Common myeloid progenitor, CD34-positive (primary cell): Measurements from ENCODE around the gene GARIN1A.
"Not testable (repeated sequence)": the region's sequence is repeated elsewhere in the genome, so short reads cannot be mapped to it uniquely, and the experiment has no call there.

Source experiments
- CTCF ChIA-PET: fragments of 350-600 bp; sonication (Branson Sonifier 250); formaldehyde crosslinking; loops from one replicate; lab custom pipeline; 2021; ENCODE audit warnings: antibody characterized with exemption; lab: Charles Lee
- POLR2A ChIA-PET: fragments of 350-600 bp; sonication (Branson Sonifier 250); formaldehyde crosslinking; loops from one replicate; lab custom pipeline; 2021; ENCODE audit warnings: antibody characterized with exemption; lab: Charles Lee
- DNase-seq, 3 donors: peaks; one replicate each; pipeline versions ENCODE4 v3.0.0 to v3.0.0-alpha.2; 2013
- H3K27ac ChIP-seq, 2 experiments: 1 replicate in 1 of 2; 2 replicates in 1 of 2; pipeline ENCODE4 v1.7.0; 2013; ENCODE audit warnings: inconsistent platforms in 2 of 2, low read length in 2 of 2, mild to moderate bottlenecking in 2 of 2, low read depth in 1 of 2, moderate library complexity in 1 of 2; ENCODE audit not compliant: severe bottlenecking in 2 of 2, insufficient read depth in 1 of 2, poor library complexity in 1 of 2
- H3K27me3 ChIP-seq, 5 experiments: replicated peaks in 2 of 5; 1 replicate in 3 of 5; 2 replicates in 2 of 5; pipeline versions ENCODE4 v1.6.1 to v1.7.0; 2013; ENCODE audit warnings: low read length in 4 of 5, mild to moderate bottlenecking in 2 of 5, moderate library complexity in 2 of 5, inconsistent platforms in 1 of 5; ENCODE audit not compliant: insufficient read depth in 5 of 5, control insufficient read depth in 4 of 5
- H3K36me3 ChIP-seq, 4 experiments: 1 replicate in 2 of 4; 2 replicates in 2 of 4; pipeline versions ENCODE4 v1.6.1 to v1.7.0; 2013; ENCODE audit warnings: low read length in 3 of 4, control low read depth in 1 of 4, mild to moderate bottlenecking in 1 of 4; ENCODE audit not compliant: control insufficient read depth in 4 of 4, insufficient read depth in 4 of 4
- H3K4me1 ChIP-seq, 4 experiments: 1 replicate in 3 of 4; 2 replicates in 1 of 4; pipeline versions ENCODE4 v1.6.1 to v1.7.1; 2013; ENCODE audit warnings: low read length in 3 of 4, mild to moderate bottlenecking in 3 of 4, control low read depth in 1 of 4, inconsistent platforms in 1 of 4, moderate library complexity in 1 of 4; ENCODE audit not compliant: control insufficient read depth in 4 of 4, insufficient read depth in 4 of 4; ENCODE audit errors: control extremely low read depth in 1 of 4
- H3K4me3 ChIP-seq, 7 experiments: 1 replicate in 4 of 7; 2 replicates in 3 of 7; pipeline versions ENCODE4 v1.5.1 to v1.7.0; 2013; ENCODE audit warnings: mild to moderate bottlenecking in 7 of 7, low read length in 6 of 7, moderate library complexity in 6 of 7, inconsistent platforms in 2 of 7, low read depth in 2 of 7, control low read depth in 1 of 7; ENCODE audit not compliant: insufficient read depth in 4 of 7, control insufficient read depth in 1 of 7; ENCODE audit errors: extremely low read depth in 1 of 7
- H3K9me3 ChIP-seq, 5 experiments: 1 replicate in 4 of 5; 2 replicates in 1 of 5; pipeline versions ENCODE4 v1.6.1 to v1.7.1; 2013; ENCODE audit warnings: low read length in 4 of 5, mild to moderate bottlenecking in 2 of 5, inconsistent platforms in 1 of 5, low read depth in 1 of 5, moderate library complexity in 1 of 5; ENCODE audit not compliant: control insufficient read depth in 4 of 5, insufficient read depth in 2 of 5; ENCODE audit errors: control extremely low read depth in 1 of 5
- WGBS: methylation state at CpG from one replicate; pipeline ENCODE4 v1.1.5; 2013; ENCODE audit not compliant: insufficient coverage; 5-methylcytosine and 5-hydroxymethylcytosine counted together

The GARIN1A gene

GRCh38 chr7:128662091-128662490, 10.0 kb upstream of the GARIN1A start:
- DNase-seq: no peak
- H3K36me3 ChIP-seq: peaks cover 0 to 8% (median 0%) of the 10 kb centered on the region in 4 experiments
- 95% methylated on average over 3 of the region's 3 CpGs for WGBS
- ChIA-PET POLR2A (no interaction called here), CTCF (interaction anchor here (1.2 to 2.1 kb wide), 2 partner anchors 11 to 88 kb away, joined by 3 to 9 read pairs; partner anchors contain the start of gene GARIN1A)
- H3K9me3 ChIP-seq: peaks cover 0 to 9% (median 5%) of the 10 kb centered on the region in 5 experiments
- no peaks in the 10 kb centered on the region for H3K4me1 ChIP-seq
- H3K27ac ChIP-seq: no peak overlapping the region
- H3K27me3 ChIP-seq: no peaks in the 10 kb centered on the region
- no peak overlapping the region for H3K4me3 ChIP-seq

DNA sequence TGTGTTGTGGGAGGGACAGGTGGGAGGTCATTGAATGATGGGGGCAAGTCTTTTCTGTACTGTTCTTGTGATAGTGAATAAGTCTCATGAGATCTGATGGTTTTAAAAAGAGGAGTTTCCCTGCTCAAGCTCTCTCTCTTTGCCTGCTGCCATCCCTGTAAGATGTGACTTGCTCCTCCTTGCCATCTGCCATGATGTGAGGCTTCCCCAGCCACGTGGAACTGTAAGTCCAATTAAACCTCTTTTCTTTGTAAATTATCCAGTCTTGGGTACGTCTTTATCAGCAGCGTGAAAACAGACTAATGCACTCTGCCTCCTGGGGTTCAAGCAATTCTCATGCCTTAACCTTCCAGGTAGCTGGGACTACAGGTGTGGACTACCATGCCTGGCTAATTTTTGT, 8.9 kb upstream of the GARIN1A start:
- H3K4me3 ChIP-seq, H3K4me1 ChIP-seq, H3K36me3 ChIP-seq, POLR2A ChIA-PET, H3K27ac ChIP-seq, H3K27me3 ChIP-seq, H3K9me3 ChIP-seq: not testable (repeated sequence)
- peak in 1 of 3 donors; percentile 18 for DNase-seq
- CTCF ChIA-PET: interaction anchor here (2.1 kb wide), 1 partner anchor 10 kb away, joined by 9 read pairs; the partner anchor contains the start of gene GARIN1A
- 67% methylated on average over 3 of the region's 3 CpGs for WGBS

DNA sequence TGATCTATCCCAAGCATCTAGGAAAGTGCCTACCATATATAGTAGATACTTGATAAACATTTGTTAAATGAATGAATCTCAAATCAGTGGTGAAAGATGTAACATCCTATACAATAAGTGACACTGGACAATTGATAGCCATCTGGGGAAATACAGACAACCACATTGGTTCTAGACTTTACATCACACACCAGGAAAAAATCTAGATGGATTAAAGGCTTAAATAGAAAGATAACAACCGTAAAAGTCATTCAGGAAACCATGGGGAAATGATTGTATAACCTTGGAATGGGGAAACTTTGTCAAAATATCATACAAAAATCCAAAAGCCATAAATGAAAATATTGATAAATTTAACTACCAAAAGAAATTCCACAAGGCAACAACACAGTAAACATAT, 7.0 kb upstream of the GARIN1A start:
- ChIA-PET CTCF (no interaction called here), POLR2A (no interaction called here)
- peaks cover 0 to 9% (median 5%) of the 10 kb centered on the region in 5 experiments for H3K9me3 ChIP-seq
- no CpG with 5 or more reads among the region's 1 CpG for WGBS
- H3K27ac ChIP-seq: no peak overlapping the region
- H3K27me3 ChIP-seq: no peaks in the 10 kb centered on the region
- no peak for DNase-seq
- no peaks in the 10 kb centered on the region for H3K4me1 ChIP-seq
- H3K36me3 ChIP-seq: peaks cover 0 to 8% (median 0%) of the 10 kb centered on the region in 4 experiments
- no peak overlapping the region for H3K4me3 ChIP-seq

GRCh38 chr7:128666200-128666599, 5.9 kb upstream of the GARIN1A start:
- Histone ChIP-seq H3K4me3 (no peak overlapping the region), H3K4me1 (no peaks in the 10 kb centered on the region), H3K9me3 (peaks cover 0 to 8% (median 4%) of the 10 kb centered on the region in 5 experiments), H3K27ac (no peak overlapping the region), H3K27me3 (no peaks in the 10 kb centered on the region), H3K36me3 (peaks cover 0 to 8% (median 0%) of the 10 kb centered on the region in 4 experiments)
- WGBS: no CpG with 5 or more reads among the region's 8 CpGs
- POLR2A ChIA-PET: no interaction called here
- CTCF ChIA-PET: interaction anchor here (0.8 to 1.2 kb wide), 4 partner anchors 11 to 685 kb away, joined by 3 to 4 read pairs (median 4); no protein-coding TSS in a partner anchor
- peak; percentile 42 to 78 (median 68) for DNase-seq

- Histone ChIP-seq H3K4me1 (no peaks in the 10 kb centered on the region), H3K27ac (no peak overlapping the region), H3K9me3 (no peaks in the 10 kb centered on the region), H3K27me3 (peaks cover 0 to 14% (median 5%) of the 10 kb centered on the region in 5 experiments), H3K36me3 (no peaks in the 10 kb centered on the region), H3K4me3 (no peak overlapping the region)
- ChIA-PET CTCF (interaction anchor here (0.6 to 3.1 kb wide), 6 partner anchors 9 to 111 kb away, joined by 3 to 9 read pairs (median 4); no protein-coding TSS in a partner anchor), POLR2A (no interaction called here)
- peak; percentile 26 to 55 (median 55) for DNase-seq
- 43% methylated on average over 1 of the region's 7 CpGs for WGBS
These were observed 930 bp downstream of the GARIN1A start for GRCh38 chr7:128672927-128673517.

GRCh38 chr7:128673571-128673970, 1.5 kb downstream of the GARIN1A start:
- Histone ChIP-seq H3K36me3 (no peaks in the 10 kb centered on the region), H3K4me3 (no peak overlapping the region), H3K9me3 (no peaks in the 10 kb centered on the region), H3K27ac (no peak overlapping the region), H3K4me1 (no peaks in the 10 kb centered on the region), H3K27me3 (peaks cover 0 to 14% (median 5%) of the 10 kb centered on the region in 5 experiments)
- POLR2A ChIA-PET: no interaction called here
- CTCF ChIA-PET: interaction anchor here (0.6 to 3.1 kb wide), 6 partner anchors 9 to 110 kb away, joined by 3 to 9 read pairs (median 3); no protein-coding TSS in a partner anchor
- 96% methylated on average over 5 of the region's 6 CpGs for WGBS
- DNase-seq: no peak

DNA sequence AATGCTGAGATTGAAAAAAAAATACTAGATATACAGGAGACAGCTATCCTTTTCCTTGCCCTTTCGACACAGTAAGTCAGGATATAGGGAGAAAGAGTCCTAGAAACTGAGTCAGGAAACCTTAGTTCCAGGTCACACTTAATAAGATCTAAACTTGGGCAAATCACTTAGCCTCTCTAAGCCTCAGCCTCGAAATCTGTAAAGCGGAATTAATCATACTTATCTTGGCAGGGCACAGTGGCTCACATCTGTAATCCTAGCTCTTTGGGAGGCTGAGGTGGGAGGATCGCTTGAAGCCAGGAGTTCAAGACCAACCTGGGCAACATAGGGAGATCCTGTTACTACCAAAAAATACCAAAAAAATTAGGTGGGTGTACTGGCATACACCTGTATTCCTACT, 4.6 kb downstream of the GARIN1A start:
- no peak for DNase-seq
- H3K27me3 ChIP-seq: peaks cover 0 to 14% (median 5%) of the 10 kb centered on the region in 5 experiments
- 80% methylated on average over 1 of the region's 4 CpGs for WGBS
- ChIA-PET POLR2A (no interaction called here), CTCF (interaction anchor here (1.8 kb wide), 1 partner anchor 10 kb away, joined by 3 read pairs; no protein-coding TSS in a partner anchor)
- no peak overlapping the region for H3K4me3 ChIP-seq
- no peaks in the 10 kb centered on the region for H3K9me3 ChIP-seq
- H3K36me3 ChIP-seq: no peaks in the 10 kb centered on the region
- no peak overlapping the region for H3K27ac ChIP-seq
- H3K4me1 ChIP-seq: no peaks in the 10 kb centered on the region
